ENCODE results near the gene MRPL16.
"Not testable (repeated sequence)": the region's sequence is repeated elsewhere in the genome, so short reads cannot be mapped to it uniquely, and the experiment has no call there.

The MRPL16 gene

DNA sequence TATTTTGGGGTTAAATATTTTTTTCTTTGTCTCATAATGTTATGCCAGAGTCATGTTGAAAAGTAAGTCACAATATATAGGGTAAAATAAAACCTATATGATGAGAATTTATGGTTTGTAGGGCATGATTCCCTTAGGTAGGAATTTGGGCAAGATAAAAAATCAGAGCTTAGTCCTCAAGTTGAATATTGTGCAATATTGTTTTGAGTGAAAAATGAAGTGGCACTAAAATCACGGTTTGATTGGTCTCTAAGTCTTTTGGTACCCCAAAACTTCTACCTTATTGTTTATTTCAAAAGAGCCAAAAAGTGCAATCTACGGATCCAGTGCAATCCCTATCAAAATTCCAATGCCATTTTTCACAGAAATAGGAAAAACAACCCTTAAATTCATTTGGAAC, 1.6 kb upstream of the MRPL16 start:
- no peak for DNase-seq (ENCODE audit: low spot score)

DNA sequence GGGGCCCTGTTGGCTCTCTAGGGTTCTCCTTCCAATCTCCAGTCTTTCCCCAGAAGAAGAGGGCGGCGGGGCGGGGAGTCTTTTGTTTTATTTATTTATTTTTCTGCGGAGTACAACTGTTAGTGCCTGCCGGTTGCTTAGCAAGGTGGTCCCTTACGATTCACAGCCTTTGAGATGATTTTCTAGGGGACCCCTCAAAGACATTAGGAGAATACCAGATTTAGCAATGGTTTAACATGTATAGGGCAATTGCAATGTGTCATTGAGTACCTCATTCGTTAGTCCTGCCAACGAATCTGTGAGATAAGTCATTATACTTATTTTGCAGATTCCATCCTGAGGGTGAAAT, 307 bp upstream of the MRPL16 start:
- DNase-seq (ENCODE audit: low spot score): no peak

DNA sequence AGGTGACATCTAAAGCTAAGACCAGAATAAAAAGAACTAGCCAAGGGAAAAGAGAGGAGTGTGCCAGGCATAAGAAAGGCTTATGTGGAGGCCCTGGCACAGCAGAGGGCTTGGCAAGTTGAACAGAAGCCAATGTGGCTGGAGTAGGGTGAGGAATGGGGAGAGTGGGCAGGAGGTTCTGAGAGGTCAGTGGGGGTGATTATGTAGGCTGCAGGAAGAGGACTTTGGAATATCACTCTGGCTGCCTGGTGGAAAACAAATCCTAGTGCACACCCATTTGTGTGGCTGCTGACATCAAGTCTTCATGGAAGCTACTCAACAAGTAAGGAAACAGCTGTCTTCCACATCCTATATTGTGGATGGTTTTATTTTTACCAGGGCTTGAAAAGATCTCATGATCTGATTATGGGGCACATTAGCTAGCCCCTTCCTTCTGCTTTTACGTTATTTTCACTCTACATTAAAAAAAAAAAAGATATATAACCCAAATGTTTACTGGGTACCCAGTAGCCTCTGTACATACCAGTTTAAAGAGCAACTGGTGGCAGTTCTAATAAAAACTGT, 3.4 kb downstream of the MRPL16 start:
- DNase-seq (ENCODE audit: low spot score): no peak

DNA sequence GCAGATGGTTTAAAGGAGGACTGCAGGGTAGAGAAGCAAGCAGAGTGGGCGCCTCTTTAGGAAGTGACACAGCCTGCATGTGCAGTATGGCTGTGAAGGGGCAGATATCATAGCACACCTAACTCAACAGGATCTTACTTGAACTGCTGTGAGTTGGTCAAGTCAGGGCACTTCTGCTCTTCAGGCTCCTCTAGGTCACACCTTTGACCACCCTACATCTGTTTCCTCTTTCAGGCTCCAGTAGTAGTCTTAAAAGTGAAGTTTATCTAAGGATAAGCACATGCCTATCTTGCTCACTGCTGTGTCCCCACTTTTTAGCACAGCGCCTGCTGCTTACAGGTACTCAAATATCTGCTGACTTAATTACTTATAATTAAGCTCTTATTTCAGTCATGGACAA, 6.5 kb downstream of the MRPL16 start:
- no peak for DNase-seq (ENCODE audit: low spot score)

DNA sequence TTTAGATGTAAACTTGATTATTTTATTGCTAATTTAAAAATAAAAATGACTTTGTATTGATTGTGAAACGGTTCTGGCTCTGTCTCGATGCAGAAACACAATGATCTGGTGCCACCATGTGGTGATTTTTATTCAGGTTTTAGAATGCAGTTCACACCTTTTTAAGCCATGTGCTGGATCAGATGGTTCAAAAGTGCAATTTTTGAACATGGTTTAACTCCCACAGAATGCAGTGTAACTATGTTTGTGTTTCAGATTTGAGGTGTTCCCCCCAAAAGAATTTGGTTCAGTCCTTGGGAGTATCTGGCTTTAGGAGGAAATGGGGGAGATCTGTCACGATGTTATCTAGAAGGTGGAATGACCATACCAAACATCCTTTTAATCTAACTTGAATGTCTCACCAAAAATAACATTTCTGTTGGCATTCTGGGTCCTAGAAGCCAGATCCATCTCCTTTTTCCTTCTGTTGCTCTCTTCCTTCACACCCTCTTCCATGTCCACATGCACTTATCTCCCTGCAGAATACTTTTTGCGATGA, 7.9 kb downstream of the MRPL16 start:
- DNase-seq (ENCODE audit: low spot score): peak; percentile 63

DNA sequence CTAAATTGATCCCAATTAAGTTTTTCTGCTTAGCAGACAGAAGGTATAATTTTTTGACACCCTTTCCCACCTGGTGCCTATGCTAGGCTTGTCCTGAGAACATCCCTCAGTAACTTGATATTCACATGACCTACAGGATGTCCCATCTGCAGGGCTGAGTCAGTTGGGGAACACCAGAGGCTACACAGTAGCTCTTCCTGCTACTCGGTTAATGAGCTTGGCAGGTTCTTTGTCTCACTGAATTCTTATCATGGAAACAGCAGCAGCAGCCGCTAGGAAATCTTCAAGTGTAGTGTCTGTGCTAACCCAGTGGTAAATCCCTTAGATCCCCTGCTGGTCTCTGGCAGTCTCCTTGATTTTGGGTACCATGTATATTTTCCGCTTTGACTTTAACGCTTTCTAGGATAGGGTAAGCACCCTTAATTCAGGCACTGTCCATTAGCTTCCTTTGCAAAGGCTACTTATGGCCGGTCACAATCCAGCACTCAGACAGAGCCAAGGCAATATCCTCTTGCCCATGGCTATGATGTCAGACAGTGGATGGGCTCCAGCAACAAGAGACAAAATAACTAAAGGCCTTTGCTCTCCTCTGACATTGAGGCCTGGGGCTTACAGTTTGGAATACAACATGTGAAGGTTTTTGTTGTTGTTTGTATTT, 8.5 kb downstream of the MRPL16 start:
- DNase-seq (ENCODE audit: low spot score): peak; percentile 42

DNA sequence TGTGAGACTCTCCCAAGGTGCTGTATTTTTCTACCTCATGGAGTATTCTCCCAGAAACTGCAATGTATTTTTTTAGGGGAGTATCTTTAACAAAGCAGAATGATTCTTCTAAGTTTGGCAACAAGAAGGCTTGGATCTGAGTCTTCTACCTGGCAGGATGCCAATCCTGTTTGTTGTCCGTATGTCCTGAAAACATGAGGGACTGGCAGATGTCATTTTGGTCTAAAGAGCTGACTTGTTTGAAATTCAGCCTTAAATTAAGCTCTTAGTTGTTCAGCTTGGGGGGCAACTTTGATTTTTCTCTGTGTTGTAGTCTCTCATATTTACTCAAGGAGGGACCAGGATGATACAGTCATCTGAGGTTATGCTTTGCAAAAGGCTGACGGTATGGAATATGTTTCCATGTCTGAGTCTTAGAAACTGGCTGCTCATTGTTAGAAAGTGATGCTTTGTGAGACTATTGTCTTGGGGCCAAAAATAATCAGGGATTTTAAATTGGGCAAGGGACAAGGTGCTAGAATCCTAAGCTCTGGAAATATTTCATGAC, 9.3 kb downstream of the MRPL16 start:
- no peak for DNase-seq (ENCODE audit: low spot score)

DNA sequence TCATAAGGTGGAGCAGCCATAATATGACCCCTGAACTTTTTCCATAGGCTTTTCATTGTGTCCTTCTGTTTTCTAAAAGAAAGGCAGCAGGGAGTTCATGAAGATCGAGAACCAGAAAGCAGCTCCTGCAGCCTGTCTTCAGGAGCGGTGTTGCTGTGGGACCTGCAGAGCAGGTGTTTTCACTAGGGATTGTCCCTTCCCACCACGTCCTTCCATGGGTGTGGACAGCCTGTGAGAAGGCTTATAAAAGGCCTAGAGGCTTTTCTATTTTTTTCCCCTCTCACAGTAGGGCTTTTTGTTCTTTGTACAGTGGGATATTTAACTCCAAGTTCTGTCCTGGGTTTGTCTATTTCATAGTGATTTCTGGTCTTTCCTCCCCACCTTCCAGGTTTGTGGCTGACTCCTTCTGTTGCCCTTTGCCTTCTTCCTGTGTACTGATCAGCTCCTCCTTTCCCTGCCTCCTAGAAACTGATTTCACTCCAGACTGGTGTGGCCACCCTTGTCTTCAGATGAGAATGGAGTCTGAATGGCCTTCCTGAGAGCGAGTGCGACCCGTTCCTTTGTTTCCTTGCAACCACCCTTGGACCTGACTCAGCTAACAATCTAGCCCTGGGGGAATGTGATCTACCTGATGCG, 10.1 kb downstream of the MRPL16 start:
- DNase-seq (ENCODE audit: low spot score): no peak

DNA sequence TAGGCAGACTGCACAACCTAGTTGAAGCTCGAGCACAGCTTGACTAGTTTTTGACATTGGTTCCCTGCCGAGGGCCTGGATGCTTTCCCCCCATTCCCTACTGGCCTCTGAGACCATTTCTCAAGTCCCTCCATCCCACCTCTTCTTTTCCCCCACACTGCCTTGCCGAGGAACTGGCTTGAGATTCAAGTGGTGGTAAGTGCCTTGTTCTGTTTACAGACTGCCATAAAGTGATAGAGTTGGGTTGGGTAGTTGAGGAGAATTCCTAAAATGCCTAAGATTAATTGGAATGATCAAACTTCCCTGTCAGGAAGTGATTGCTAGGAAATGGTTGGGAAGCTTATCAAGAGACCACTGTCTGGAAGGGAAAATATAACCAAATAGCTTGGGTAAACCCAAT, 16.2 kb downstream of the MRPL16 start:
- DNase-seq (ENCODE audit: low spot score): no peak

DNA sequence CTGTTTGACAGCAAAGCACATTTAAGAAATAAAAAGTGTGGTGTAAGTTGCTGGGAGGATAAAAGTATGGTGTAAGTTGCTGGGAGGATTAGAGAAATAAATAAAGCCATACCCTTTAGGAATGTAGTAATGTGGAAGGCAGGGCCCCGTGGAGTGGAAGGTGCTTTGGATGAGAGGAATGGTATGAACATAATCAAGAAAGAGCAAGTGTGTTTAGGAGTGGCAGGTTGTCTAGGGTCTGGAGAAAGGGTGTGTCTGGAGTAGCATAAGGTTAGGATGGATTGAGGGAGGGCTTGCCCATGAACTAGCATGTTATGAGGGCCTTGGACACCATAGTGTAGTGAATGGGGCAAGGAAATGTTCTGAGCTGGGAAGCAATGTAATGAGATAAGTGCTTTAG, 18.1 kb downstream of the MRPL16 start:
- DNase-seq (ENCODE audit: low spot score): no peak

DNA sequence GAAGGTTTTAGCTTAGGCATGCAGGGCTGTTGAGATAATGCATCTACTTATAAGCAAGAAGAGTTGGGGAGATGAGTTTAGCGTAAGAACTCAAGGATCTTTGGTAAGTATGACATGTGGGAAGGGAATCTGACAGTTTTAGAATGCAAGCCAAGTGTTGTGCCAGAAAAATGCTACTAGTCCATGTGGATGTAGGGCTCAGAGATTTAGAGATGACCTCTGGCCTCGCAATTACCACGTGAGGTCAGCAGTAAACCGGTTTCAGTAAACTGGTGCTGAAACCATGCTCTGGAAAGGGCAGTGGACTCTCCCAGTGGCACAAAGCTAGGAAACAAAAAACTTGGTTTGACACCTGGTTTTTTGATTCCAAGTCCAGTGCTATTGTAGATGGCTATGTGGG, 18.9 kb downstream of the MRPL16 start:
- no peak for DNase-seq (ENCODE audit: low spot score)

DNA sequence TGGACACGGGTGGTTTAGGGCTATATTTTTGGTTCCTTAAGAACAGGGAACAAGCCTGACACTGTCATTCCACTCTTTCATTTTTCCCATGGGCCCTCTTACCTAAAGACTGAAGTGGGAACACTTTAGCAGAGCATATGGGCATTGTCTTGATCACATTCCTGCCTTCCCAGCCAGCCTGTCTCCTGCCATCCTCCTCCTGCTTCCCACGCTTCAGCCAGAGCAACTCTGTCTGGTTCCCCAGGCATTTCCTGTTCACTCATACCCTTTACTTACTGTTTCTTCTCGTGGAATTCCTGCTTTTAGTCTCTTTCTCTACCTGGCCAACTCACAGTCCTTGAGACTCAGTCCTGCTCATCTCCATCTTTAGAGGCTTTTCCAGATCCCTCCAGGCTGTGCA, 22.8 kb downstream of the MRPL16 start:
- DNase-seq (ENCODE audit: low spot score): peak; percentile 77

DNA sequence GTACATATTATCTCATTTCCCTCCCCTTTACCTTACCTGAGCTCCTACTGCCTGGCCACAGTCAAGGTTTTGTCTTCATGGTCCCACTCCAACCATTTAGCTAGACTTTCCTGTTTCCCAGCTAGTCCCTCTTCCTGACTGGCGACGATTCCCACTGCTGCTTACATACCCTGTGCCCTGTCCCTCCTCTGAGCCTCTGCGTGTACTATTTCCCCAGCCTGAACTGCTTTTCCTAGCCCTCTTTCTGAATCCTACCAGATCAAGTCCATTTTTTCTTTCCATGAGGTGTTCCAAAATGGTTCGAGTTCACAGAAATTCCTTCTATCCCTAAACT, 23.4 kb downstream of the MRPL16 start:
- DNase-seq (ENCODE audit: low spot score): no peak

DNA sequence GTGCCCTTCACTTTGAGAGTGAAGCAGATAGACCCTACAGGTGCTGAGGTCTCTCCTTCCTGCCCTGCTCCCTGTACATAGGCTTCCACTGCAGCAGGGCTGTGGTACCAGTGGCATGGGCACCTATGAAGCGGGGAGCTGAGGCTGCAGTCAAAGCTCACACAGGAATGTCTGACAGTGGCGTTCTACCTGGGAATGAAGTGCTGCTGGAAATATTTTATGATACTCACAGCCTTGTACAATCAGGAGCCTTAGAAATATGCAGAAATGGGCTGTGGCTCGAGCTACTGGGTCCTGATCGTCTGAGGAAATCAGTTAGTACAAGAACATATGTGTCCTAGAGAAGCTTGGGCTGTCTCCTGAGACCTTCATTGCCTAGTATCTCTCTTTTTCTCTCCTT, 24.8 kb downstream of the MRPL16 start:
- DNase-seq (ENCODE audit: low spot score): no peak

DNA sequence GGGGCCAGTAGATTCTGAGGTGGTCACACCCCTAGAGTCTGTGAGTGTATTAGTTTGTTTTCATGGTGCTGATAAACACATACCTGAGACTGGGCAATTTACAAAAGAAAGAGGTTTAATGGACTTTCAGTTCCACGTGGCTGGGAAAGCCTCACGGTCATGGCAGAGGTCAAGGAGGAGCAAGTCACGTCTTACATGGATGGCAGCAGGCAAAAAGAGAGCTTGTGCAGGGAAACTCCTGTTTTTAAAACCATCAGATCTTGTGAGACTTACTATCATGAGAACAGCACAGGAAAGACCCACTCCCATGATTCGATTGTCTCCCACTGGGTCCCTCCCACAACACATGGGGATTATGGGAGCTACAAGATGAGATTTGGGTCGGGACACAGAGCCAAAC, 26.1 kb downstream of the MRPL16 start:
- not testable (repeated sequence) for DNase-seq (ENCODE audit: low spot score)

DNA sequence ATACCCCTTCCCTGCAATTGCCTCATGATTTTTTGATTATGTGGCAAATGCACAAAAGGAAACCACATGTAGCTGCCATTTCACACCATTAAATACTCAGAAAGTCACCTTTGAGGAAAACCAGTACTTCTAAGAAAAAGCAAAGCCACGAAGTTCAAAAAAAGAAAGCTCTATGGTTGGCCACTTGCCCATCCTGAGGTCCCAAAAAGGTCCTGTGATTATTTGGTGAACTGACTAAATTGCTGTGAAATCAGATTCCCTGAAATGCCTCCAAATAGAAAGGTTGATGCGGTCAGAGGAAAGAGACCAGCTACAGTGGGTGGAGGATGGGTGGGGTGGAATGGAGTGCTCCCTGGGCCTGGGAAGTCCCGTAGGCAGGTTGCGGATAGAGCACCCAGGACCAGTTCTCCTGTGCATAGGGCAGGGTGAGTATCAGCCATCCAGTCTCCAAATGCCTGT, 26.9 kb downstream of the MRPL16 start:
- DNase-seq (ENCODE audit: low spot score): no peak

DNA sequence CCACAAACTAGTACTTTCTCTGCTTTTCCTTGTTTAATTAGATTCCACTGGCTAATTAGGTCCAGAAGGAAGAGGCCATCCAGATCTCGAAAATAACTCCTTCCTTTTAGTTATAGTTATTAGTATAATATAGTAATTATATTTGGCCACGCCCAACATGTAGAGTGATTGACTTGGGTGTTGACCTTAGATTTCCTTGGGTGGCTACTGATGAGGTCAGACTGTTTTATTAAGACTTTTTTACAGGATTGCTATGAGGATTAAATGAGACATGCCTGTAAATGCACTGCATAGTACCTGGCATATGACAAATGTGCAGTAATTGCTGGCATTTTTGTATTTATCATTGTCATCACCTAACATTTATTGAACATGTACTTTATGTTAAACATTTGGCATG, 28.5 kb downstream of the MRPL16 start:
- DNase-seq (ENCODE audit: low spot score): no peak

DNA sequence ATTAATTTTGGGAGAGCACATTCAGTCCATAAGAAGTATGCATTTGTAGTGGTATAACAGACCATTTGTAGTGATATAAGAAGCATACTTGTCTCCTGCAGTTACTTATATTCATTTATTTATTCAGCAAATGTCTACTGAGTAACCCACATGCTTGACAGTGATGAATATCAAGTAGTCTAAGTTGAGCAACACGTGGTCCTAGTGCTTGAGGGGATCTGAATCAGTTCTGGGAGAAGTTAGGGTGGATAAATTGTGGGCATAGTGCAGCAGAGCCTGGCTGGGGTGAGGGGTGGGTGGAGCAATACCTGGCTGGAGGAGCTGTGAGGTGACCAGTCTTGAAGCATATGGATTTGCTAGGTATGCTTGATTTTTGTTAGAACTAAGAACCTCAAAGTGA, 31.1 kb downstream of the MRPL16 start:
- DNase-seq (ENCODE audit: low spot score): no peak

DNA sequence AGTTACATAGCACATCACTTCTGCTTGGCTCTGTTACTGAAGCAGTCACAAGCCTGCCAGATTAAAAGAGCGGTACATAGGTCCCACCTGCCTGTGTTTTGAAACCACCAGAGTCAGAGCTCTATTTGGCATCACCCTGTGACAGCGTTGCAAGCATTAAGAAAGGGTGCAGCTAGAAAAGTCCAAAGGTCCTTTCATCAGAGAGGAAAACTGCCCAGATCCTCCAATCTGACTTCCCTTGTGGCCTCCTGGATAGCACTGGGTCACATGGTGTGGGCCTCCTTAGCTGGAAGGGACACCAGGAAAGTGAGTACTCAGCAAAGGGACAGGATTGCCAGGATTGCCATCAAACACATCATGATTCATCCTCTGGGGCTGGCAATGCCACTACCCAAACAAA, 32.5 kb downstream of the MRPL16 start:
- no peak for DNase-seq (ENCODE audit: low spot score)

DNA sequence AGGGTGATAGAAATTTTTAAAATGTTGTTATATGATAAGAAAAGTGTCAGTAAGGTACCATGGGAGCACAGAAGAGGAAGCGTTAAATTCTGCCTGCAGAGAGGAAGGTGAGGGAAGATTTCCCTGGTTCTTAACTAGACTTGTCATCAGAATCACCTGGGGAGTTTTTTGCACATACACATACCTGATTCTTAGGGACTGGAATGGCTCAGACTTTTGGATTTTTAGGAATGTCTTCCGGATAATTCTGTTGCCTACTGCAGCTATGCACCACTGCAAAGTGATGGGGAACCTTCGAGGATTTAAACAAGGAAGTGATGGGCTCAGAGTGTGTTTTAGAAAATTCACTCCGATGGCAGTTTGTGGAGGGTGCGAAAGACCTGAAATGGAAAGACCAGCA, 33.5 kb downstream of the MRPL16 start:
- no peak for DNase-seq (ENCODE audit: low spot score)

DNA sequence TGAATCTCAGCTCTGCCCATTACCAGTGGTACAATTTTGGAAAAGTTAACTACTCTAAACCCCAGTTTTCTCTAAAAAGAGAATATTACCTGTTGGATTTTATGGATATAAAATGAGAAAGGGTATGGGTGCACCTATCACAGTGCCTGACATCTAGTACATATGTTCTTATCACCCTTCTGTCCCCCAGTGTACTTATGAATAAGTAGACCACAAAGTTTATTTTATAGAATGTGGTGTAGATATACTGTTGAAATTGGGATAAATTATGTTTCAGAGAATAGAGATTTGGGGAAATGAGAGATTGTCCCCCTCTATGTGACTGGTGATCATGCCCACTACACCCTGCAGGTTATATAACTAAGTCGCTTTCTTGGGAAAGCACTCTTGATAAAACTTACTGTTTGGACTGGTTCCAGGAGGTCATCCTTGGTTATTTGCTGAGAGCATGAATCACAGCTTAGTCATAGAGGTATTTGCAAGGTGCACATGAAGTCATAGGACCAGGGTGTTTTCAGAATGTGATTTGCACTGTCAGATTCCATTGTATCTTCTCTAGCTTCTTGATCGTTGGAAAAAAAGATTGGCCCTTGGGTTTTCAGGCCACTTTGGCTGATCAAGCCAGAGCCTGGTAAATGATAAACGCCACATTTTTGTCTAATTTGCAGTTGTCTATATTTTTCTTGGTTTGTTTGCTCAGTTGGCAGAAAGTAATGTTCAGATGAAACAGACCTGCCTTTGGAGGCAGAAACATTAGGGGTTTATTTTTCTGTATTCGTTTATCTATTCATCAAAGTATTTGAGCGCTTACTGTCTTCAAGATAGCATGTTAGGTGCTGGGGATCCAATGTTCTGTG, 34.1 kb downstream of the MRPL16 start:
- no peak for DNase-seq (ENCODE audit: low spot score)

DNA sequence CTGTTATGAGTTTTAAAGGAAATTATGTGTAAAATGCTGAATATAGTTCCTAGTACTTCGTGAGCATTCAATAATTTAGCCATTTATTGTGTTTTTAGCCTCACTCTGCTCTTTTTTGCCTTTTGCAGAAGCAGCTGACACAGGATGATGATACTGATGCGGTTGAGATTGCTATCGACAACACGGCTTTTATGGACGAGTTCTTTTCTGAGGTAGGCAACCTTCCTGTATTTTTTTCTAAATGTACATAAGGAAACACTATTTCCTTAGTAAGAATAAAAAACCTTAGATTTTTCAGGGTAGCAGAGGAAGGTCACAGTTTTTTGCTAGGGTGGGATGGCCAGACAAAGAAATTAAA, 37.5 kb downstream of the MRPL16 start:
- DNase-seq (ENCODE audit: low spot score): no peak

DNA sequence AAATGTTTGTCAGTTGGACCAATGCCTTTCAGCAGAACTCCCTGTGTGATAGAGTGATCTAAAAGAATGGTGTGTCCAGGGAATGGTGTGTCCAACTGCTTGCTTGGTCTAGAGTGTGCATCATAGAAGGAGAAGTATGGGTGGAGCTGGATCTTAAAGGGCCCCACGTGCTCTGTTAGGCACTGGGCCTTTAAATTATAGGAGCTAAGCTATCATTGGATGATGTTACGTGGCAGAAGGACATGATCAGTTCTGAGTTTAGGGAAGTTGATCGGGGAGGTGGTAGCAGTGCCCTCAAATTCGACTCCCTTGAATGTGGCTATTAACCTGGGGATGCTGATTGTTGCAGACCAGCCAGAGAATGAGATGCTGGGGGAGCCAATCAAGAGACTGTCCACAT, 39.0 kb downstream of the MRPL16 start:
- DNase-seq (ENCODE audit: low spot score): no peak
